ENCODE measurements around the gene SIRPB2.

The SIRPB2 gene

DNA sequence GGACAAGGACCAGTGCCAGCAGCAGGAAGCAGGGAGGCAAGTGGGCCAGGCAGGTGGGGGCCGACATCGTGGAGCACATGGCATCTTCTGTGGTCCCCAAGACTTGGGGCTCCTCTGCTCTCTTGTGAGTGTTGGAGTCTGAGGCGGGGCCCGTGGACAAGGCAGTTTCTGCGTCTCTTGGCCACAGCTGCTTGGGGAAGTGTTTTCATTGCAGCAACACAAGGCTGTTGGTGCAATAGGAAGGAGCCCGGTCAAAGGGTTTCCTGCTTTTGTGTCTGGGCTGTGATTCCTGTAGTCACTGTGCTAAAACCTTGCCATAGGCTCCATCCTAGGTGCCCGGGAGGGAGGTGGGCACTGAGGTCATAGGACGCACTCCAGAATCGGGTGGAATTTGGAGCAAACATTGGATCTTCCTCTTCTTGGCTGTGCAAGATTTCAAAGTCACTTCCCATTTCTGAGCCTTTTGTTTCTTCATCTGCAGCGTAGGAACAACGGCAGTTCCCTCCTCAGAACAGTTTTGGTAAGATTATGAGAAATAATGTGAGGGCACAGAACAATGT, at the start of gene SIRPB2:
SIRPB2 (minus strand) TSS at position 140 of the 560 bp plus-strand sequence; CDS start at position 79, 61 bp downstream.
- DNase-seq (ENCODE audit: low spot score) (no peak), ATAC-seq (ENCODE audit: low read depth) (no peak)
- H3K9me3 ChIP-seq (ENCODE audit: severe bottlenecking), result no peaks in the 10 kb centered on the region
- H3K27ac ChIP-seq (ENCODE audit: poor library complexity, severe bottlenecking), result peak within 1 kb of the TSS; percentile 98
- H3K4me3 ChIP-seq (ENCODE audit: severe bottlenecking), result no peak within 1 kb of the TSS
- H3K36me3 ChIP-seq (ENCODE audit: low read depth), result no peaks in the 10 kb centered on the region
- TF ChIP-seq, protein P1, sequence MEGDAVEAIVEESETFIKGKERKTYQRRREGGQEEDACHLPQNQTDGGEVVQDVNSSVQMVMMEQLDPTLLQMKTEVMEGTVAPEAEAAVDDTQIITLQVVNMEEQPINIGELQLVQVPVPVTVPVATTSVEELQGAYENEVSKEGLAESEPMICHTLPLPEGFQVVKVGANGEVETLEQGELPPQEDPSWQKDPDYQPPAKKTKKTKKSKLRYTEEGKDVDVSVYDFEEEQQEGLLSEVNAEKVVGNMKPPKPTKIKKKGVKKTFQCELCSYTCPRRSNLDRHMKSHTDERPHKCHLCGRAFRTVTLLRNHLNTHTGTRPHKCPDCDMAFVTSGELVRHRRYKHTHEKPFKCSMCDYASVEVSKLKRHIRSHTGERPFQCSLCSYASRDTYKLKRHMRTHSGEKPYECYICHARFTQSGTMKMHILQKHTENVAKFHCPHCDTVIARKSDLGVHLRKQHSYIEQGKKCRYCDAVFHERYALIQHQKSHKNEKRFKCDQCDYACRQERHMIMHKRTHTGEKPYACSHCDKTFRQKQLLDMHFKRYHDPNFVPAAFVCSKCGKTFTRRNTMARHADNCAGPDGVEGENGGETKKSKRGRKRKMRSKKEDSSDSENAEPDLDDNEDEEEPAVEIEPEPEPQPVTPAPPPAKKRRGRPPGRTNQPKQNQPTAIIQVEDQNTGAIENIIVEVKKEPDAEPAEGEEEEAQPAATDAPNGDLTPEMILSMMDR (IDR thresholded peaks at IDR 0.05; ENCODE audit: poor library complexity, severe bottlenecking), result no peak
- no peaks in the 10 kb centered on the region for H3K27me3 ChIP-seq (ENCODE audit: insufficient read depth, poor library complexity, severe bottlenecking)
- peaks cover 28% of the 10 kb centered on the region for H3K4me1 ChIP-seq (ENCODE audit: insufficient read depth, poor library complexity, severe bottlenecking)

DNA sequence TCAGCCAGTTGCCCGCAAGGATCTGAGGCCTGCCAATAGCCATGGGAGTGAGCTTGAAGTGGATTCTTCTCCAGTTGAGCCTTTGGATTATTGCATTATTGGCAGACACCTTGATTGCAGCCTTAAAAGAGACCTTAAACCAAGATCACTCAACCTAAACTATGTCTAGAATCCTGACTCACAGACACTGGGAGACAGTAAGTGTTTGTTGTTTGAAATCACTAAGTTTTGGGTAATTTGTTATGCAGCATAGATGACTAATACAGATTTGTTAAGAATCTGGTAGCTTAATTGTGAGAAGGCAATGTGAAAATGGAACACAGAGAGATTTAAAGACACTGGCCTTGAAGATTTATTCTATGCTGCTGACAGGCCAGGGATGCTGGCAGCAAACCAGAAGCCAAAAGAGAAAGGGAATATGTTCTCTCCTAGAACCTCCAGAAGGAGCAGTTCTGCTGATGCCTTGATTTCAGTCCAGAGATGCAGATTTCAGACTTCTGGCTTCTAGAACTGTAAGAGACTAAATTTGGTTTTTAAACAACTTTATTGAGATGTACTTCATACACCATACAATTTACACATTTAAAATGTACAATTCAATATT, 48.7 kb upstream of the SIRPB2 start:
- no peak overlapping the region for H3K4me3 ChIP-seq (ENCODE audit: severe bottlenecking)
- H3K36me3 ChIP-seq (ENCODE audit: low read depth), result no peaks in the 10 kb centered on the region
- ATAC-seq (ENCODE audit: low read depth) (no peak), DNase-seq (ENCODE audit: low spot score) (no peak)
- TF ChIP-seq, protein P1 (IDR thresholded peaks at IDR 0.05; ENCODE audit: poor library complexity, severe bottlenecking), result no peak
- no peaks in the 10 kb centered on the region for H3K4me1 ChIP-seq (ENCODE audit: insufficient read depth, poor library complexity, severe bottlenecking)
- H3K9me3 ChIP-seq (ENCODE audit: severe bottlenecking), result no peaks in the 10 kb centered on the region
- H3K27ac ChIP-seq (ENCODE audit: poor library complexity, severe bottlenecking), result no peak overlapping the region
- peaks cover 1% of the 10 kb centered on the region for H3K27me3 ChIP-seq (ENCODE audit: insufficient read depth, poor library complexity, severe bottlenecking)

DNA sequence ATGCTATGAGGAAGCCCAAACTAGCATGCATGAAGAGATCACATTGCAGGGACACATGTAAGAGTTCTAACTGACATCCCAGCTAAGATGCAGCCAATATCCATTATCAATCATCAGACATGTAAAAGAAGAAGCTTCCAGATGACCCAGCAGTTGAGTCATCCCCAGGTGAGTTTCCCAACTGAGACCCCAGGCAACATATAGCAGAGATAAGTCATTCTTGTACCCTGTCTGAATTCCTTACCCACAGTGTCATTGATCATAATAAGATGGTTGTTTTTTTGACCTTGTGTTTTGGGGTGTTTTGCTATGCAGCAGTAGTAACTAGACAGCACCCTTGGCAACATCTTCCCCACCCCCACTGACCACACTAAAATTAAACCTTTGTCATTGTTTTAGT, 47.4 kb upstream of the SIRPB2 start:
- Histone ChIP-seq H3K9me3 (ENCODE audit: severe bottlenecking) (no peaks in the 10 kb centered on the region), H3K4me1 (ENCODE audit: insufficient read depth, poor library complexity, severe bottlenecking) (no peaks in the 10 kb centered on the region), H3K36me3 (ENCODE audit: low read depth) (no peaks in the 10 kb centered on the region), H3K4me3 (ENCODE audit: severe bottlenecking) (no peak overlapping the region), H3K27me3 (ENCODE audit: insufficient read depth, poor library complexity, severe bottlenecking) (no peaks in the 10 kb centered on the region), H3K27ac (ENCODE audit: poor library complexity, severe bottlenecking) (no peak overlapping the region)
- ATAC-seq (ENCODE audit: low read depth) (peak; percentile 48; the same call in 2 of the 3 replicates), DNase-seq (ENCODE audit: low spot score) (no peak)
- TF ChIP-seq, protein P1 (IDR thresholded peaks at IDR 0.05; ENCODE audit: poor library complexity, severe bottlenecking), result no peak

DNA sequence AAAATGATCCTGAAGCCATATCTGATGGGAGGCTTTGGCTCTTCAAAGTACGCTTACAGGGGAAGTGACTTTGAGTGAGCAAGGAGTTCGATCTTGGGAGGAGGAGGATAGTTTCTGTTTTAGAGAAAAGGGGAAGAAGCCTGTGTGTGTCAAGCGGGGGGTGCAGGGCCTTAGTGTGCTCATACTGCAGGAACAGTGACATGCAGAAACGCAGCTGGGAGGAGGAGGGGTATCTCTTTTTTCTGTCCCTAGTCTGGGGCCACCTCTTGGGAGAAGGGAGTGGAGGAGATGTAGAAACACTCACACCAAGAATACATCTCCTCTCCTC, 46.5 kb upstream of the SIRPB2 start:
- no peaks in the 10 kb centered on the region for H3K27me3 ChIP-seq (ENCODE audit: insufficient read depth, poor library complexity, severe bottlenecking)
- TF ChIP-seq, protein P1 (IDR thresholded peaks at IDR 0.05; ENCODE audit: poor library complexity, severe bottlenecking), result no peak
- no peaks in the 10 kb centered on the region for H3K9me3 ChIP-seq (ENCODE audit: severe bottlenecking)
- ATAC-seq (ENCODE audit: low read depth) (no peak), DNase-seq (ENCODE audit: low spot score) (no peak)
- no peaks in the 10 kb centered on the region for H3K36me3 ChIP-seq (ENCODE audit: low read depth)
- H3K27ac ChIP-seq (ENCODE audit: poor library complexity, severe bottlenecking), result no peak overlapping the region
- no peaks in the 10 kb centered on the region for H3K4me1 ChIP-seq (ENCODE audit: insufficient read depth, poor library complexity, severe bottlenecking)
- H3K4me3 ChIP-seq (ENCODE audit: severe bottlenecking), result no peak overlapping the region

Data from RWPE2 (cell line).